Skeletal muscle tissue (tissue), 4 donors: ENCODE results near the gene HABP4. TPM values are rescaled to one million over a fixed set of nuclear protein-coding genes. Genes with fewer than 3 reads are reported as not detected.
"Not testable (repeated sequence)": the region's sequence is repeated elsewhere in the genome, so short reads cannot be mapped to it uniquely, and the experiment has no call there.

Experiments used
- H3K27ac ChIP-seq: one replicate; pipeline ENCODE4 v1.7.0; 2013; ENCODE audit warnings: mild to moderate bottlenecking, low read depth, low read length, inconsistent platforms
- H3K27me3 ChIP-seq, 3 donors: one replicate each; pipeline ENCODE4 v1.7.0; 2013; ENCODE audit warnings: low read length in 3 of 3; ENCODE audit not compliant: control insufficient read depth in 3 of 3, insufficient read depth in 3 of 3
- H3K36me3 ChIP-seq, 3 donors: one replicate each; pipeline ENCODE4 v1.7.0; 2013; ENCODE audit warnings: low read length in 3 of 3; ENCODE audit not compliant: control insufficient read depth in 3 of 3, insufficient read depth in 3 of 3
- H3K4me1 ChIP-seq, 3 donors: one replicate each; pipeline ENCODE4 v1.7.0; 2013; ENCODE audit warnings: low read length in 3 of 3, mild to moderate bottlenecking in 3 of 3; ENCODE audit not compliant: control insufficient read depth in 3 of 3, insufficient read depth in 3 of 3
- H3K4me3 ChIP-seq, 3 donors: one replicate each; pipeline ENCODE4 v1.7.0; 2013; ENCODE audit warnings: low read length in 3 of 3
- H3K9ac ChIP-seq, 3 donors: one replicate each; pipeline ENCODE4 v1.7.0; 2013; ENCODE audit warnings: low read length in 3 of 3, mild to moderate bottlenecking in 3 of 3, moderate library complexity in 2 of 3, low read depth in 1 of 3
- H3K9me3 ChIP-seq, 3 donors: one replicate each; pipeline ENCODE4 v1.7.0; 2013; ENCODE audit warnings: low read length in 3 of 3; ENCODE audit not compliant: control insufficient read depth in 3 of 3
- total RNA-seq: library from RNA; depleted of rRNA; stranded (reverse); fragments of >200 nt; gene quantifications from one replicate; pipeline ENCODE4 v1.2.3, GENCODE V29; 2014
- donor health status: Osteomylitis.

Gene HABP4
- total RNA-seq, 1 donor from 2014 or later, result 8.4 TPM

GRCh38 chr9:96502539-96503373 is 52.8 kb downstream of the HABP4 start:
- no peak overlapping the region for H3K9ac ChIP-seq
- H3K9me3 ChIP-seq, result no peaks in the 10 kb centered on the region
- H3K36me3 ChIP-seq, result no peaks in the 10 kb centered on the region
- H3K4me3 ChIP-seq, result no peak overlapping the region
- H3K4me1 ChIP-seq, result no peaks in the 10 kb centered on the region
- peak overlapping the region; percentile 20 for H3K27ac ChIP-seq
- no peaks in the 10 kb centered on the region for H3K27me3 ChIP-seq

DNA sequence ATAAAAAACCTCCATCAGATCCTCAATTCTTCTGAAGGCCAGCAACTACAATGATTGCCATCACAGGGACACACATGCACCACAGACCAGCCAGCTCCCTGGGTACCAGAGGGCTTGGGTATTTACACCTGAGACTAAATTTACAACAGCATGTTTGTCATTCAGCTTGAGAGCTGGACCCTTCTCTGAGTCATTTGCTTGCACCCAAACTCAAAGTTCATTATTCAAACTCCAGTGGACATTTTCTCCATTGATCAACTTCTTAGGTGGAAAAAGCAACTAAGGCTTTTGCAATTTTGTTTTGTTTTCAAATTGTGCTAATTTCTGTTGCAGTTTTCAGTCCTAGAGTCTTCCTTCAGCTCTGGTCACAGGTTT is 53.4 kb downstream of the HABP4 start:
- H3K27me3 ChIP-seq, H3K27ac ChIP-seq, H3K36me3 ChIP-seq, H3K4me1 ChIP-seq, H3K9ac ChIP-seq, H3K9me3 ChIP-seq, H3K4me3 ChIP-seq: not testable (repeated sequence)

- Histone ChIP-seq H3K27ac (no peak overlapping the region), H3K9me3 (no peaks in the 10 kb centered on the region), H3K4me3 (no peak overlapping the region)
These were observed 53.9 kb downstream of the HABP4 start for GRCh38 chr9:96503918-96504317.

DNA sequence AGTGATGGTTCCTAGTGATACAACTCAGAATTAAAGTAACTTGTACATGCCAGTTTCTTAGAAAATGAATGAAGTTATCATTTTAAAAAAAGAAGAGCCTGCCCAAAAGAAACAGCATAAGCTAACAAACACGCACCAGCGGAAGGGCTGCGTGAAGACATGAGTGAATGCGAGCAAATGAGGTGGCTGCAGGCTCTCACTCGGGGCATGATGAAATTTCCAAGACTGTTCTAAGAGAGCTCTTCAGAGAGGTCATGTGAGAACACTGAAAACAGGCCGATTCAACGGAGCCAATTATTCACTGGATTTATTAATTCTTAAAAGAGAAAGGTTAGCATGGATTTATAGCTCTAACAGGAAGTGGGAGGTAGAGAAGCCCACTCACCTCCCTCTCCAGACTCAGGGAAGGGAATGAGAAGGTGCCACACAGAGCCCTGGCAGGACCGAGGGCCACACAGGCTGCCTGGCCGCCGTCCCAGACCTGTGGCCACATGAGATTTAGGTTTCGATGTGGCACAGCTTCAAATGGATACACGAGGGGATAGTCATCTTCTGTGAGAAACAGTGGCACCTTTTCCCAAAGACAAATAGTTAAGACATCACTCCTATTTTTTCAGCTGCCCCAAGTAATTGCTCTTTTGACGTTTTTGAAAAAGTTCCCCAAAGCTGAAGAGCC is 55.5 kb downstream of the HABP4 start:
- Histone ChIP-seq H3K4me1 (peaks cover 0 to 4% (median 0%) of the 10 kb centered on the region in 3 donors), H3K27me3 (no peaks in the 10 kb centered on the region), H3K9me3 (no peaks in the 10 kb centered on the region), H3K36me3 (no peaks in the 10 kb centered on the region), H3K4me3 (no peak overlapping the region), H3K27ac (no peak overlapping the region), H3K9ac (no peak overlapping the region)

More at GRCh38 chr9:96503918-96504317, 53.9 kb downstream of the HABP4 start:
- no peak overlapping the region for H3K9ac ChIP-seq
- H3K27me3 ChIP-seq, result no peaks in the 10 kb centered on the region
- peaks cover 0 to 4% (median 0%) of the 10 kb centered on the region in 3 donors for H3K4me1 ChIP-seq
- H3K36me3 ChIP-seq, result no peaks in the 10 kb centered on the region

DNA sequence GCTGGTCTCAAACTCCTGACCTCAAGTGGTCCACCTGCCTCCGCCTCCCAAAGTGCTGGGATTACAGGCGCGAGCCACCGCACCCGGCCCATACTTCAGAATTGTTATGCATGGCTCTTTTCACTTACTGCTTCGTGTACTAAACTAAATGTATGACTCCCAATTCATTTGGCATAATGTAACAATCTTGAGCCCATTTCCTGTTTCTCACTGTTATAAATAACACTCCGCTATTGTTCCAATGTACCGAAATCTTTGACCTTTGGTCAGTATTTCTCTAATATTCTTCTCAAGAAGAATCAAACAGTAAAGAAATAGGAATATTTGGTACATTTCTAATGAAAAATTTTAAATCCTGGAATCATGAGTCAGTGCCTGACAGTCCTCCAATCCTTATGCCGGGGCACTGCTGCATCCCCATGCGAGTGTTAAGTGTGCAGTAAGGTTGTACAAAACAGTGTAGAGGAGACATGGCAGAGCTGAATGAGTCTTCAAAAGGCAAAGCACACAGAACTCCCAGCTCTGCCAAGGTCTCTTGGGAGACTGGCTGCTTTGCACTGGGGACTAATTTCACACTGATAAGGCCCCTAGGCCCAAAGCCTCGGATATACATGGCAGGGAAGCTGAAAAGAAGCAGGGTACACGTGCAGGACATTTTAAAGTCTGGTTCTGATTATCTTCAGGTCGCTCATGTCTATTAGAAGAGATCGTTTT is 58.4 kb downstream of the HABP4 start:
- H3K27ac ChIP-seq, result no peak overlapping the region
- H3K9me3 ChIP-seq, result no peaks in the 10 kb centered on the region
- peaks cover 0 to 6% (median under 1%) of the 10 kb centered on the region in 3 donors for H3K4me1 ChIP-seq
- no peak overlapping the region for H3K4me3 ChIP-seq
- H3K27me3 ChIP-seq, result no peaks in the 10 kb centered on the region
- no peak overlapping the region for H3K9ac ChIP-seq
- peaks cover 0 to 2% (median 0%) of the 10 kb centered on the region in 3 donors for H3K36me3 ChIP-seq

GRCh38 chr9:96509026-96509425 is 59.1 kb downstream of the HABP4 start:
- H3K27ac ChIP-seq, result no peak overlapping the region
- H3K4me1 ChIP-seq, result peaks cover 0 to 10% (median 4%) of the 10 kb centered on the region in 3 donors
- H3K36me3 ChIP-seq, result peaks cover 0 to 2% (median 2%) of the 10 kb centered on the region in 3 donors
- H3K27me3 ChIP-seq, result no peaks in the 10 kb centered on the region
- H3K4me3 ChIP-seq, result no peak overlapping the region
- H3K9me3 ChIP-seq, result no peaks in the 10 kb centered on the region
- no peak overlapping the region for H3K9ac ChIP-seq

DNA sequence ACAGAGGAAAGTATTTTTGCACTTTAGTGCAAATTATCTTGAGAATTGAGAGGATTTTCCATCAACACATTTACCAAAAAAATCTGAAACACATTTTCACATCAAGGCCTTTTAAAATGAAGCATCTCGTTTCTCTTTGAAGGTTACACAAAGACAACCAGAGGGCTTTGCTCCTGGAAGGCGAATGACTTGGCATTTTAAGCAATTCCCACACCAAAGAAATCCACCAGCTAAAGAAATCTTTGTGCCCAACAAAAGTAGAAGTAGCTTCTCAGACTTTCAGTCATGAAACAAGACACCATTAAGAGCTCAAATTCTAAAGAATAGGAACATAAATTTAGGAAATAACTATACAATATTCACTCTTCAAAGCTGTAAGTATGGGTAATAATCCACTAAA is 59.9 kb downstream of the HABP4 start:
- Histone ChIP-seq H3K36me3 (peaks cover 0 to 2% (median 2%) of the 10 kb centered on the region in 3 donors), H3K9me3 (no peaks in the 10 kb centered on the region), H3K9ac (no peak overlapping the region), H3K4me3 (no peak overlapping the region), H3K27me3 (no peaks in the 10 kb centered on the region), H3K27ac (no peak overlapping the region), H3K4me1 (peaks cover under 1 to 10% (median 4%) of the 10 kb centered on the region in 3 donors)

- H3K9me3 ChIP-seq, result no peaks in the 10 kb centered on the region
- H3K4me1 ChIP-seq, result peaks cover 2 to 10% (median 4%) of the 10 kb centered on the region in 3 donors
- no peak overlapping the region for H3K4me3 ChIP-seq
- H3K27ac ChIP-seq, result no peak overlapping the region
- no peak overlapping the region for H3K9ac ChIP-seq
- H3K36me3 ChIP-seq, result peaks cover 0 to 2% (median 2%) of the 10 kb centered on the region in 3 donors
- no peaks in the 10 kb centered on the region for H3K27me3 ChIP-seq
These were observed 60.3 kb downstream of the HABP4 start for GRCh38 chr9:96510258-96510657.

GRCh38 chr9:96512240-96512639 is 62.3 kb downstream of the HABP4 start:
- peaks cover 2 to 10% (median 4%) of the 10 kb centered on the region in 3 donors for H3K4me1 ChIP-seq

More at GRCh38 chr9:96512240-96512639, 62.3 kb downstream of the HABP4 start:
- no peak overlapping the region for H3K9ac ChIP-seq
- H3K9me3 ChIP-seq, result no peaks in the 10 kb centered on the region
- H3K27me3 ChIP-seq, result no peaks in the 10 kb centered on the region
- H3K4me3 ChIP-seq, result no peak overlapping the region
- H3K36me3 ChIP-seq, result peaks cover 0 to 2% (median 2%) of the 10 kb centered on the region in 3 donors
- H3K27ac ChIP-seq, result no peak overlapping the region
